H1 (cell line): ENCODE results near the gene IRS1. TPM values are rescaled to one million over a fixed set of nuclear protein-coding genes. Genes with fewer than 3 reads are reported as not detected.

Experiments used
- CTCF ChIA-PET: fragments of 300-600 bp; sonication (Branson Sonifier 250); formaldehyde crosslinking; loops from one replicate; lab custom pipeline; 2021; ENCODE audit not compliant: partially characterized antibody; lab: Charles Lee
- POLR2A ChIA-PET: fragments of 300-600 bp; sonication (Branson Sonifier 250); formaldehyde crosslinking; loops from one replicate; lab custom pipeline; 2021; ENCODE audit warnings: inconsistent platforms; ENCODE audit not compliant: partially characterized antibody; lab: Charles Lee
- DNase-seq, 2 experiments: peaks; one replicate each; pipeline versions ENCODE4 v3.0.0 to v3.0.0-alpha.2; 2010 to 2022; ENCODE audit warnings: low spot score in 2 of 2, low read depth in 1 of 2, mixed read lengths in 1 of 2
- FAIRE-seq: peaks from 2 replicates; lab custom pipeline; 2011; peaks lifted over from hg19 to GRCh38; lab: Jason Lieb, UNC
- H2AFZ ChIP-seq: 2 replicates; pipeline ENCODE4 v1.8.1; 2012; ENCODE audit warnings: low read length, inconsistent platforms
- H2AK5ac ChIP-seq: 2 replicates; pipeline ENCODE4 v1.6.1; 2013; ENCODE audit warnings: low read depth, low read length
- H2BK120ac ChIP-seq: replicated peaks from 2 replicates; pipeline ENCODE3; 2013; ENCODE audit warnings: low read depth, low read length, inconsistent platforms
- H2BK12ac ChIP-seq: 2 replicates; pipeline ENCODE4 v1.6.1; 2013; ENCODE audit warnings: low read depth, low read length
- H2BK15ac ChIP-seq: 2 replicates; pipeline ENCODE4 v1.6.1; 2013; ENCODE audit warnings: low read length
- H2BK20ac ChIP-seq: 2 replicates; pipeline ENCODE4 v1.6.1; 2013; ENCODE audit warnings: low read length
- H2BK5ac ChIP-seq: 2 replicates; pipeline ENCODE4 v1.6.1; 2013; ENCODE audit warnings: low read depth, low read length
- H3K14ac ChIP-seq: 2 replicates; pipeline ENCODE4 v1.6.1; 2013; ENCODE audit warnings: inconsistent platforms; ENCODE audit not compliant: insufficient read length
- H3K18ac ChIP-seq: 2 replicates; pipeline ENCODE4 v1.6.1; 2013; ENCODE audit warnings: low read length; ENCODE audit errors: extremely low read depth
- H3K23ac ChIP-seq: 2 replicates; pipeline ENCODE4 v1.6.1; 2013; ENCODE audit warnings: inconsistent platforms; ENCODE audit not compliant: insufficient read length
- H3K23me2 ChIP-seq: 2 replicates; pipeline ENCODE4 v1.6.1; 2013; ENCODE audit warnings: low read depth, low read length
- H3K27ac ChIP-seq: 2 replicates; pipeline ENCODE4 v1.6.1; 2011; ENCODE audit warnings: low read depth, low read length, inconsistent platforms
- H3K27me3 ChIP-seq, 4 experiments: replicated peaks in 1 of 4; 1 replicate in 1 of 4; 2 replicates in 3 of 4; pipeline versions ENCODE4 v1.6.1 to v1.8.1; 2011 to 2013; ENCODE audit warnings: low read length in 3 of 4, mild to moderate bottlenecking in 3 of 4, inconsistent platforms in 2 of 4, mixed read lengths in 2 of 4, moderate library complexity in 1 of 4; ENCODE audit not compliant: control insufficient read depth in 3 of 4, insufficient read depth in 3 of 4; ENCODE audit errors: extremely low read depth in 1 of 4
- H3K36me3 ChIP-seq, 4 experiments: 2 replicates each; pipeline versions ENCODE4 v1.6.1 to v1.8.1; 2011 to 2013; ENCODE audit warnings: mild to moderate bottlenecking in 4 of 4, low read length in 3 of 4, moderate library complexity in 2 of 4, control low read depth in 1 of 4, inconsistent platforms in 1 of 4; ENCODE audit not compliant: insufficient read depth in 4 of 4, control insufficient read depth in 2 of 4
- H3K4ac ChIP-seq: replicated peaks from 2 replicates; pipeline ENCODE3; 2013; ENCODE audit warnings: low read length, low read depth, mixed read lengths, inconsistent platforms; ENCODE audit not compliant: insufficient read length
- H3K4me1 ChIP-seq, 4 experiments: replicated peaks in 1 of 4; 1 replicate in 1 of 4; 2 replicates in 3 of 4; pipeline versions ENCODE4 v1.6.1 to v1.8.1; 2011 to 2013; ENCODE audit warnings: low read length in 3 of 4, inconsistent platforms in 2 of 4, mixed read lengths in 1 of 4; ENCODE audit not compliant: insufficient read depth in 4 of 4, control insufficient read depth in 3 of 4
- H3K4me2 ChIP-seq, 2 experiments: 2 replicates each; pipeline versions ENCODE4 v1.6.1 to v1.8.1; 2011 to 2013; ENCODE audit warnings: low read depth in 2 of 2, low read length in 2 of 2, control low read depth in 1 of 2, inconsistent platforms in 1 of 2, mild to moderate bottlenecking in 1 of 2; ENCODE audit not compliant: insufficient read depth in 1 of 2
- H3K4me3 ChIP-seq, 4 experiments: fragments of 200-600, 300-600 bp in 1 of 4; sonication (generic), shearing (Covaris generic), sonication (Bioruptor Twin) in 1 of 4; 2 replicates each; pipeline versions ENCODE4 v1.5.1 to v1.8.1; 2011 to 2016; ENCODE audit warnings: low read length in 4 of 4, low read depth in 3 of 4, control low read depth in 2 of 4, inconsistent platforms in 2 of 4, mild to moderate bottlenecking in 2 of 4, mixed read lengths in 1 of 4, moderate library complexity in 1 of 4; ENCODE audit not compliant: insufficient read depth in 2 of 4; ENCODE audit errors: extremely low read depth in 1 of 4
- H3K56ac ChIP-seq: replicated peaks from 2 replicates; pipeline ENCODE3; 2013; ENCODE audit warnings: low read depth, mild to moderate bottlenecking, mixed read lengths, low read length, inconsistent platforms; ENCODE audit not compliant: insufficient read length
- H3K79me1 ChIP-seq: 2 replicates; pipeline ENCODE4 v1.6.1; 2013; ENCODE audit warnings: low read depth, low read length, control low read depth
- H3K79me2 ChIP-seq, 2 experiments: 2 replicates each; pipeline versions ENCODE4 v1.6.1 to v1.8.1; 2012 to 2013; ENCODE audit warnings: low read length in 2 of 2, mild to moderate bottlenecking in 2 of 2, inconsistent platforms in 1 of 2; ENCODE audit not compliant: insufficient read depth in 2 of 2, control insufficient read depth in 1 of 2
- H3K9ac ChIP-seq, 4 experiments: replicated peaks in 1 of 4; 1 replicate in 1 of 4; 2 replicates in 3 of 4; pipeline versions ENCODE4 v1.6.1 to v1.8.1; 2011 to 2013; ENCODE audit warnings: low read depth in 3 of 4, low read length in 3 of 4, control low read depth in 2 of 4, mild to moderate bottlenecking in 2 of 4, moderate library complexity in 2 of 4, inconsistent platforms in 1 of 4; ENCODE audit errors: extremely low read depth in 1 of 4
- H3K9me3 ChIP-seq, 2 experiments: 2 replicates each; pipeline versions ENCODE4 v1.6.1 to v1.8.1; 2012 to 2013; ENCODE audit warnings: mild to moderate bottlenecking in 2 of 2, moderate library complexity in 2 of 2, control low read depth in 1 of 2, inconsistent platforms in 1 of 2, low read depth in 1 of 2, low read length in 1 of 2, mixed read lengths in 1 of 2; ENCODE audit not compliant: insufficient read depth in 2 of 2
- H4K20me1 ChIP-seq, 2 experiments: replicated peaks in 1 of 2; 2 replicates each; pipeline versions ENCODE3 to v1.8.1; 2011 to 2013; ENCODE audit warnings: inconsistent platforms in 2 of 2, low read length in 2 of 2, mild to moderate bottlenecking in 1 of 2; ENCODE audit not compliant: insufficient read depth in 2 of 2, control insufficient read depth in 1 of 2
- H4K5ac ChIP-seq: 2 replicates; pipeline ENCODE4 v1.6.1; 2013; ENCODE audit warnings: low read length, low read depth, mixed read lengths, inconsistent platforms; ENCODE audit not compliant: insufficient read length
- H4K8ac ChIP-seq: 2 replicates; pipeline ENCODE4 v1.8.0; 2013; ENCODE audit warnings: mild to moderate bottlenecking, moderate library complexity, low read length, inconsistent platforms; ENCODE audit not compliant: insufficient read depth; ENCODE audit errors: extremely low read depth
- H4K91ac ChIP-seq: replicated peaks from 2 replicates; pipeline ENCODE3; 2013; ENCODE audit warnings: low read length, mixed read lengths, inconsistent platforms; ENCODE audit not compliant: insufficient read length
- BRCA1 ChIP-seq: IDR thresholded peaks from 2 replicates; pipeline ENCODE4 v1.6.1; 2012; ENCODE audit warnings: low read depth, low read length, improper control_type of control experiment
- CREB1 ChIP-seq: IDR thresholded peaks from 2 replicates; pipeline ENCODE4 v1.6.1; 2012; ENCODE audit warnings: inconsistent platforms
- HDAC2 ChIP-seq, 2 experiments: fragments of 300-600 bp in 1 of 2; sonication (generic) in 1 of 2; IDR thresholded peaks; 2 replicates each; pipeline ENCODE4 v1.6.1; 2011 to 2012; ENCODE audit warnings: low read depth in 2 of 2, low read length in 2 of 2, mild to moderate bottlenecking in 2 of 2, moderate library complexity in 2 of 2, borderline replicate concordance in 1 of 2, inconsistent platforms in 1 of 2
- JUN ChIP-seq: IDR thresholded peaks from 2 replicates; pipeline ENCODE4 v1.6.1; 2011; ENCODE audit warnings: low read depth, mild to moderate bottlenecking, improper control_type of control experiment, low read length
- KDM1A ChIP-seq: fragments of 200-600, 300-600 bp; sonication (generic); IDR thresholded peaks from 2 replicates; pipeline ENCODE4 v1.7.1; 2016; ENCODE audit warnings: mild to moderate bottlenecking, low read length, borderline replicate concordance
- POLR2A ChIP-seq, 2 experiments: IDR thresholded peaks; 1 replicate in 1 of 2; 2 replicates in 1 of 2; pipeline ENCODE4 v1.6.1; 2011; ENCODE audit warnings: low read depth in 2 of 2, low read length in 2 of 2, mild to moderate bottlenecking in 2 of 2; ENCODE audit errors: control extremely low read depth in 1 of 2
- POU5F1 ChIP-seq: IDR thresholded peaks from 2 replicates; pipeline ENCODE4 v1.6.1; 2011; ENCODE audit warnings: low read depth, mild to moderate bottlenecking, low read length, moderate library complexity
- RAD21 ChIP-seq, 2 experiments: IDR thresholded peaks in 1 of 2; conservative IDR thresholded peaks in 1 of 2; 2 replicates each; pipeline ENCODE4 v1.6.1; 2011; ENCODE audit warnings: low read depth in 2 of 2, low read length in 2 of 2, improper control_type of control experiment in 1 of 2, inconsistent platforms in 1 of 2, mild to moderate bottlenecking in 1 of 2, moderate library complexity in 1 of 2
- SP1 ChIP-seq: IDR thresholded peaks from 2 replicates; pipeline ENCODE4 v1.6.1; 2011; ENCODE audit warnings: low read depth, low read length
- SP4 ChIP-seq: IDR thresholded peaks from 2 replicates; pipeline ENCODE4 v1.6.1; 2012; ENCODE audit warnings: low read length, inconsistent platforms
- SUZ12 ChIP-seq: fragments of 200-600 bp; sonication (generic); IDR thresholded peaks from 2 replicates; pipeline ENCODE4 v1.6.1; 2012; ENCODE audit warnings: mild to moderate bottlenecking, inconsistent platforms, low read length, moderate library complexity, mixed read lengths
- TAF7 ChIP-seq: optimal IDR thresholded peaks from 2 replicates; pipeline ENCODE3; 2011; ENCODE audit warnings: low read depth, mild to moderate bottlenecking, inconsistent platforms, low read length, moderate library complexity, borderline replicate concordance
- USF2 ChIP-seq: IDR thresholded peaks from 2 replicates; pipeline ENCODE4 v1.6.1; 2011; ENCODE audit warnings: low read length, improper control_type of control experiment
- WGBS, 2 experiments: shearing (Covaris generic) in 1 of 2; methylation state at CpG; one replicate each; pipeline versions ENCODE4 v1.1.6 to v1.1.7; 2013 to 2015; ENCODE audit warnings: low lambda C conversion rate in 2 of 2, mixed read lengths in 2 of 2, inconsistent platforms in 1 of 2, low coverage in 1 of 2, missing lambda C conversion rate in 1 of 2; ENCODE audit not compliant: insufficient replicate concordance in 2 of 2, insufficient coverage in 1 of 2, insufficient read length in 1 of 2; ENCODE audit errors: extremely low coverage in 1 of 2, missing lambda C conversion rate in 1 of 2; 5-methylcytosine and 5-hydroxymethylcytosine counted together
- polyA plus RNA-seq, 7 experiments: library from polyadenylated mRNA; depleted of rRNA in 3 of 7; stranded (reverse) in 5 of 7; unstranded in 2 of 7; fragments of >200 nt in 5 of 7; fragments of 200-250 nt in 2 of 7; gene quantifications; 1 replicate in 5 of 7; 2 replicates in 1 of 7; 4 replicates in 1 of 7; pipeline versions ENCODE4 v1.2.1 to v1.2.3, GENCODE V29; 2011 to 2013; ENCODE audit warnings: missing spikeins in 2 of 7, mixed read lengths in 2 of 7
- total RNA-seq: library from RNA; stranded (reverse); fragmentation: NEBNext Ultra II Directional; extraction: Animal tissue kit (Norgen Biotek cat#: 25700); gene quantifications from 2 replicates; pipeline ENCODE4 v1.2.1, GENCODE V29; 2021

The IRS1 gene
- total and polyA plus RNA-seq, 2 of the 8 experiments (the other 6 are each of a cell fraction or from before 2014, with no cell fraction given): 9.1 to 26.9 TPM

GRCh38 chr2:226794196-226794661, 5.4 kb downstream of the IRS1 start:
- Histone ChIP-seq H3K4me2 (peak overlapping the region; percentile 58 to 95), H2BK15ac (no peak overlapping the region), H3K27ac (no peak overlapping the region), H2BK12ac (no peak overlapping the region), H3K27me3 (no peaks in the 10 kb centered on the region), H3K79me2 (peaks cover 0 to 74% of the 10 kb centered on the region in 2 experiments), H3K23me2 (peaks cover 15% of the 10 kb centered on the region; the same call in 1 of the 2 replicates), H3K18ac (no peak overlapping the region), H4K5ac (no peak overlapping the region), H2BK20ac (no peak overlapping the region), H2BK5ac (no peak overlapping the region), H3K23ac (no peak overlapping the region), H3K9ac (no peak overlapping the region), H2AK5ac (no peak overlapping the region), H3K4me3 (peak overlapping the region in 2 of 4 experiments; percentile 17 to 59; a peak in 4 of 8 replicates), H3K4me1 (peaks cover 10 to 31% (median 22%) of the 10 kb centered on the region in 4 experiments), H4K8ac (no peak overlapping the region), H3K4ac (no peak overlapping the region), H3K14ac (no peak overlapping the region), H2AFZ (no peak overlapping the region), H2BK120ac (no peak overlapping the region), H3K56ac (no peak overlapping the region), H3K79me1 (0 out of 2 replicates have a peak, but pooled peaks cover 3% of the 10 kb centered on the region), H4K20me1 (peaks cover 6 to 15% of the 10 kb centered on the region in 2 experiments), H3K36me3 (peaks cover 0 to 30% (median 9%) of the 10 kb centered on the region in 4 experiments; a peak in 4 of 8 replicates), H3K9me3 (peaks cover 0 to 3% of the 10 kb centered on the region in 2 experiments; a peak in 1 of 4 replicates), H4K91ac (no peak overlapping the region)
- CTCF ChIA-PET: interaction anchor here (1.6 kb wide), 1 partner anchor 142 kb away, joined by 3 read pairs; no protein-coding TSS in a partner anchor
- POLR2A ChIA-PET: interaction anchor here (1.6 kb wide), 1 partner anchor 41 kb away, joined by 4 read pairs; the partner anchor contains the start of gene RHBDD1
- DNase-seq: no peak
- WGBS, 2 experiments: 83% methylated on average over 4 of the region's 4 CpGs; no CpG with 5 or more reads in 1 of the 2 experiments
- FAIRE-seq: no peak
- TF ChIP-seq SUZ12 (no peak), TAF7 (no peak), RAD21 (IDR thresholded peaks at IDR 0.05 in 1 of 2, conservative IDR thresholded peaks at IDR 0.05 in 1 of 2; ENCODE audit: low read depth in 2 of 2, low read length in 2 of 2) (no peak), CREB1 (no peak), USF2 (no peak), SP1 (no peak), HDAC2 (IDR thresholded peaks at IDR 0.05; ENCODE audit: borderline replicate concordance in 1 of 2, low read depth in 2 of 2, low read length in 2 of 2) (no peak), POU5F1 (no peak), POLR2A (IDR thresholded peaks at IDR 0.05; ENCODE audit: control extremely low read depth in 1 of 2, low read depth in 2 of 2, low read length in 2 of 2) (no peak), KDM1A (no peak), BRCA1 (no peak), JUN (no peak), SP4 (no peak)
